H1 (cell line): ENCODE data around the gene HIGD2A. TPM values are rescaled to one million over a fixed set of nuclear protein-coding genes. Genes with fewer than 3 reads are reported as not detected.

ENCODE experiments used
- CTCF ChIA-PET: fragments of 300-600 bp; sonication (Branson Sonifier 250); formaldehyde crosslinking; loops from one replicate; lab custom pipeline; 2021; ENCODE audit not compliant: partially characterized antibody; lab: Charles Lee
- POLR2A ChIA-PET: fragments of 300-600 bp; sonication (Branson Sonifier 250); formaldehyde crosslinking; loops from one replicate; lab custom pipeline; 2021; ENCODE audit warnings: inconsistent platforms; ENCODE audit not compliant: partially characterized antibody; lab: Charles Lee
- DNase-seq, 2 experiments: peaks; one replicate each; pipeline versions ENCODE4 v3.0.0 to v3.0.0-alpha.2; 2010 to 2022; ENCODE audit warnings: low spot score in 2 of 2, low read depth in 1 of 2, mixed read lengths in 1 of 2
- FAIRE-seq: peaks from 2 replicates; lab custom pipeline; 2011; peaks lifted over from hg19 to GRCh38; lab: Jason Lieb, UNC
- H2AFZ ChIP-seq: 2 replicates; pipeline ENCODE4 v1.8.1; 2012; ENCODE audit warnings: low read length, inconsistent platforms
- H2AK5ac ChIP-seq: 2 replicates; pipeline ENCODE4 v1.6.1; 2013; ENCODE audit warnings: low read depth, low read length
- H2BK120ac ChIP-seq: replicated peaks from 2 replicates; pipeline ENCODE3; 2013; ENCODE audit warnings: low read depth, low read length, inconsistent platforms
- H2BK12ac ChIP-seq: 2 replicates; pipeline ENCODE4 v1.6.1; 2013; ENCODE audit warnings: low read depth, low read length
- H2BK15ac ChIP-seq: 2 replicates; pipeline ENCODE4 v1.6.1; 2013; ENCODE audit warnings: low read length
- H2BK20ac ChIP-seq: 2 replicates; pipeline ENCODE4 v1.6.1; 2013; ENCODE audit warnings: low read length
- H2BK5ac ChIP-seq: 2 replicates; pipeline ENCODE4 v1.6.1; 2013; ENCODE audit warnings: low read depth, low read length
- H3K14ac ChIP-seq: 2 replicates; pipeline ENCODE4 v1.6.1; 2013; ENCODE audit warnings: inconsistent platforms; ENCODE audit not compliant: insufficient read length
- H3K18ac ChIP-seq: 2 replicates; pipeline ENCODE4 v1.6.1; 2013; ENCODE audit warnings: low read length; ENCODE audit errors: extremely low read depth
- H3K23ac ChIP-seq: 2 replicates; pipeline ENCODE4 v1.6.1; 2013; ENCODE audit warnings: inconsistent platforms; ENCODE audit not compliant: insufficient read length
- H3K23me2 ChIP-seq: 2 replicates; pipeline ENCODE4 v1.6.1; 2013; ENCODE audit warnings: low read depth, low read length
- H3K27ac ChIP-seq: 2 replicates; pipeline ENCODE4 v1.6.1; 2011; ENCODE audit warnings: low read depth, low read length, inconsistent platforms
- H3K27me3 ChIP-seq, 4 experiments: replicated peaks in 1 of 4; 1 replicate in 1 of 4; 2 replicates in 3 of 4; pipeline versions ENCODE4 v1.6.1 to v1.8.1; 2011 to 2013; ENCODE audit warnings: low read length in 3 of 4, mild to moderate bottlenecking in 3 of 4, inconsistent platforms in 2 of 4, mixed read lengths in 2 of 4, moderate library complexity in 1 of 4; ENCODE audit not compliant: control insufficient read depth in 3 of 4, insufficient read depth in 3 of 4; ENCODE audit errors: extremely low read depth in 1 of 4
- H3K36me3 ChIP-seq, 4 experiments: 2 replicates each; pipeline versions ENCODE4 v1.6.1 to v1.8.1; 2011 to 2013; ENCODE audit warnings: mild to moderate bottlenecking in 4 of 4, low read length in 3 of 4, moderate library complexity in 2 of 4, control low read depth in 1 of 4, inconsistent platforms in 1 of 4; ENCODE audit not compliant: insufficient read depth in 4 of 4, control insufficient read depth in 2 of 4
- H3K4ac ChIP-seq: replicated peaks from 2 replicates; pipeline ENCODE3; 2013; ENCODE audit warnings: low read length, low read depth, mixed read lengths, inconsistent platforms; ENCODE audit not compliant: insufficient read length
- H3K4me1 ChIP-seq, 4 experiments: replicated peaks in 1 of 4; 1 replicate in 1 of 4; 2 replicates in 3 of 4; pipeline versions ENCODE4 v1.6.1 to v1.8.1; 2011 to 2013; ENCODE audit warnings: low read length in 3 of 4, inconsistent platforms in 2 of 4, mixed read lengths in 1 of 4; ENCODE audit not compliant: insufficient read depth in 4 of 4, control insufficient read depth in 3 of 4
- H3K4me2 ChIP-seq, 2 experiments: 2 replicates each; pipeline versions ENCODE4 v1.6.1 to v1.8.1; 2011 to 2013; ENCODE audit warnings: low read depth in 2 of 2, low read length in 2 of 2, control low read depth in 1 of 2, inconsistent platforms in 1 of 2, mild to moderate bottlenecking in 1 of 2; ENCODE audit not compliant: insufficient read depth in 1 of 2
- H3K4me3 ChIP-seq, 4 experiments: fragments of 200-600, 300-600 bp in 1 of 4; sonication (generic), shearing (Covaris generic), sonication (Bioruptor Twin) in 1 of 4; 2 replicates each; pipeline versions ENCODE4 v1.5.1 to v1.8.1; 2011 to 2016; ENCODE audit warnings: low read length in 4 of 4, low read depth in 3 of 4, control low read depth in 2 of 4, inconsistent platforms in 2 of 4, mild to moderate bottlenecking in 2 of 4, mixed read lengths in 1 of 4, moderate library complexity in 1 of 4; ENCODE audit not compliant: insufficient read depth in 2 of 4; ENCODE audit errors: extremely low read depth in 1 of 4
- H3K56ac ChIP-seq: replicated peaks from 2 replicates; pipeline ENCODE3; 2013; ENCODE audit warnings: low read depth, mild to moderate bottlenecking, mixed read lengths, low read length, inconsistent platforms; ENCODE audit not compliant: insufficient read length
- H3K79me1 ChIP-seq: 2 replicates; pipeline ENCODE4 v1.6.1; 2013; ENCODE audit warnings: low read depth, low read length, control low read depth
- H3K79me2 ChIP-seq, 2 experiments: 2 replicates each; pipeline versions ENCODE4 v1.6.1 to v1.8.1; 2012 to 2013; ENCODE audit warnings: low read length in 2 of 2, mild to moderate bottlenecking in 2 of 2, inconsistent platforms in 1 of 2; ENCODE audit not compliant: insufficient read depth in 2 of 2, control insufficient read depth in 1 of 2
- H3K9ac ChIP-seq, 4 experiments: replicated peaks in 1 of 4; 1 replicate in 1 of 4; 2 replicates in 3 of 4; pipeline versions ENCODE4 v1.6.1 to v1.8.1; 2011 to 2013; ENCODE audit warnings: low read depth in 3 of 4, low read length in 3 of 4, control low read depth in 2 of 4, mild to moderate bottlenecking in 2 of 4, moderate library complexity in 2 of 4, inconsistent platforms in 1 of 4; ENCODE audit errors: extremely low read depth in 1 of 4
- H3K9me3 ChIP-seq, 2 experiments: 2 replicates each; pipeline versions ENCODE4 v1.6.1 to v1.8.1; 2012 to 2013; ENCODE audit warnings: mild to moderate bottlenecking in 2 of 2, moderate library complexity in 2 of 2, control low read depth in 1 of 2, inconsistent platforms in 1 of 2, low read depth in 1 of 2, low read length in 1 of 2, mixed read lengths in 1 of 2; ENCODE audit not compliant: insufficient read depth in 2 of 2
- H4K20me1 ChIP-seq, 2 experiments: replicated peaks in 1 of 2; 2 replicates each; pipeline versions ENCODE3 to v1.8.1; 2011 to 2013; ENCODE audit warnings: inconsistent platforms in 2 of 2, low read length in 2 of 2, mild to moderate bottlenecking in 1 of 2; ENCODE audit not compliant: insufficient read depth in 2 of 2, control insufficient read depth in 1 of 2
- H4K5ac ChIP-seq: 2 replicates; pipeline ENCODE4 v1.6.1; 2013; ENCODE audit warnings: low read length, low read depth, mixed read lengths, inconsistent platforms; ENCODE audit not compliant: insufficient read length
- H4K8ac ChIP-seq: 2 replicates; pipeline ENCODE4 v1.8.0; 2013; ENCODE audit warnings: mild to moderate bottlenecking, moderate library complexity, low read length, inconsistent platforms; ENCODE audit not compliant: insufficient read depth; ENCODE audit errors: extremely low read depth
- H4K91ac ChIP-seq: replicated peaks from 2 replicates; pipeline ENCODE3; 2013; ENCODE audit warnings: low read length, mixed read lengths, inconsistent platforms; ENCODE audit not compliant: insufficient read length
- CHD1 ChIP-seq: IDR thresholded peaks from 2 replicates; pipeline ENCODE4 v1.6.1; 2012; ENCODE audit warnings: low read depth, low read length, improper control_type of control experiment
- CREB1 ChIP-seq: IDR thresholded peaks from 2 replicates; pipeline ENCODE4 v1.6.1; 2012; ENCODE audit warnings: inconsistent platforms
- CTBP2 ChIP-seq: IDR thresholded peaks from 2 replicates; pipeline ENCODE4 v1.7.0; 2011; ENCODE audit warnings: borderline replicate concordance, mild to moderate bottlenecking, moderate library complexity, mixed read lengths, low read length; ENCODE audit not compliant: insufficient read depth, insufficient read length
- HDAC6 ChIP-seq: IDR thresholded peaks from one replicate; pipeline ENCODE4 v1.7.1; 2012; ENCODE audit warnings: low read depth, mild to moderate bottlenecking, inconsistent platforms, low read length, moderate library complexity
- JUN ChIP-seq: IDR thresholded peaks from 2 replicates; pipeline ENCODE4 v1.6.1; 2011; ENCODE audit warnings: low read depth, mild to moderate bottlenecking, improper control_type of control experiment, low read length
- NANOG ChIP-seq: IDR thresholded peaks from 2 replicates; pipeline ENCODE4 v1.6.1; 2011; ENCODE audit warnings: low read length, low read depth, mild to moderate bottlenecking, inconsistent platforms; ENCODE audit not compliant: insufficient read depth, poor library complexity, severe bottlenecking
- POLR2AphosphoS5 ChIP-seq: IDR thresholded peaks from 2 replicates; pipeline ENCODE4 v1.6.1; 2011; ENCODE audit warnings: low read depth, low read length
- RNF2 ChIP-seq: fragments of 200-900, 300-1000 bp; sonication (generic); IDR thresholded peaks from 2 replicates; pipeline ENCODE4 v1.7.1; 2016; ENCODE audit warnings: borderline replicate concordance, low read depth, mild to moderate bottlenecking, antibody characterized with exemption, low read length; ENCODE audit not compliant: poor library complexity, severe bottlenecking; ENCODE audit errors: missing control alignments
- SIRT6 ChIP-seq: IDR thresholded peaks from one replicate; pipeline ENCODE4 v1.7.1; 2012; ENCODE audit warnings: low read length, inconsistent platforms
- SP4 ChIP-seq: IDR thresholded peaks from 2 replicates; pipeline ENCODE4 v1.6.1; 2012; ENCODE audit warnings: low read length, inconsistent platforms
- TEAD4 ChIP-seq: IDR thresholded peaks from 2 replicates; pipeline ENCODE4 v1.6.1; 2012; ENCODE audit warnings: low read depth, low read length, inconsistent platforms, mixed read lengths
- WGBS, 2 experiments: shearing (Covaris generic) in 1 of 2; methylation state at CpG; one replicate each; pipeline versions ENCODE4 v1.1.6 to v1.1.7; 2013 to 2015; ENCODE audit warnings: low lambda C conversion rate in 2 of 2, mixed read lengths in 2 of 2, inconsistent platforms in 1 of 2, low coverage in 1 of 2, missing lambda C conversion rate in 1 of 2; ENCODE audit not compliant: insufficient replicate concordance in 2 of 2, insufficient coverage in 1 of 2, insufficient read length in 1 of 2; ENCODE audit errors: extremely low coverage in 1 of 2, missing lambda C conversion rate in 1 of 2; 5-methylcytosine and 5-hydroxymethylcytosine counted together
- polyA plus RNA-seq, 7 experiments: library from polyadenylated mRNA; depleted of rRNA in 3 of 7; stranded (reverse) in 5 of 7; unstranded in 2 of 7; fragments of >200 nt in 5 of 7; fragments of 200-250 nt in 2 of 7; gene quantifications; 1 replicate in 5 of 7; 2 replicates in 1 of 7; 4 replicates in 1 of 7; pipeline versions ENCODE4 v1.2.1 to v1.2.3, GENCODE V29; 2011 to 2013; ENCODE audit warnings: missing spikeins in 2 of 7, mixed read lengths in 2 of 7
- total RNA-seq: library from RNA; stranded (reverse); fragmentation: NEBNext Ultra II Directional; extraction: Animal tissue kit (Norgen Biotek cat#: 25700); gene quantifications from 2 replicates; pipeline ENCODE4 v1.2.1, GENCODE V29; 2021
- TF ChIP-seq, protein P1 (sequence below): IDR thresholded peaks from 2 replicates; pipeline ENCODE4 v1.6.1; 2012; ENCODE audit warnings: inconsistent platforms

HIGD2A gene
- total and polyA plus RNA-seq, 2 of the 8 experiments (the other 6 are each of a cell fraction or from before 2014, with no cell fraction given) = 95.5 to 264 TPM

- H3K27ac ChIP-seq = no peak overlapping the region
- CTCF ChIA-PET = interaction anchor here (0.9 kb wide), 1 partner anchor 19 kb away, joined by 3 read pairs; no protein-coding TSS in a partner anchor
- H4K8ac ChIP-seq = no peak overlapping the region
- H2AFZ ChIP-seq = no peak overlapping the region
- no peak overlapping the region for H3K56ac ChIP-seq
- WGBS, 2 experiments = 79% methylated on average over 1 of the region's 1 CpG; no CpG with 5 or more reads in 1 of the 2 experiments
- H3K18ac ChIP-seq = no peak overlapping the region
- TF ChIP-seq, protein P1, sequence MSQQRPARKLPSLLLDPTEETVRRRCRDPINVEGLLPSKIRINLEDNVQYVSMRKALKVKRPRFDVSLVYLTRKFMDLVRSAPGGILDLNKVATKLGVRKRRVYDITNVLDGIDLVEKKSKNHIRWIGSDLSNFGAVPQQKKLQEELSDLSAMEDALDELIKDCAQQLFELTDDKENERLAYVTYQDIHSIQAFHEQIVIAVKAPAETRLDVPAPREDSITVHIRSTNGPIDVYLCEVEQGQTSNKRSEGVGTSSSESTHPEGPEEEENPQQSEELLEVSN = no peak
- TF ChIP-seq JUN (no peak), SIRT6 (no peak), POLR2AphosphoS5 (no peak), NANOG (no peak), SP4 (no peak), CREB1 (no peak), TEAD4 (no peak), CHD1 (no peak), RNF2 (no peak), CTBP2 (no peak), HDAC6 (no peak)
- peaks cover 8 to 9% of the 10 kb centered on the region in 2 experiments; a peak in 3 of 4 replicates for H3K9me3 ChIP-seq
- no peak overlapping the region for H2AK5ac ChIP-seq
- H4K20me1 ChIP-seq = no peaks in the 10 kb centered on the region
- no peak overlapping the region for H3K14ac ChIP-seq
- H3K4ac ChIP-seq = no peak overlapping the region
- H3K36me3 ChIP-seq = no peaks in the 10 kb centered on the region
- H2BK120ac ChIP-seq = no peak overlapping the region
- POLR2A ChIA-PET = no interaction called here
- H3K79me2 ChIP-seq = no peaks in the 10 kb centered on the region
- H4K91ac ChIP-seq = no peak overlapping the region
- H2BK15ac ChIP-seq = no peak overlapping the region
- no peaks in the 10 kb centered on the region for H3K23me2 ChIP-seq
- H3K4me2 ChIP-seq = no peak overlapping the region
- H3K4me3 ChIP-seq = no peak overlapping the region
- FAIRE-seq = no peak
- no peak overlapping the region for H3K23ac ChIP-seq
- no peak overlapping the region for H2BK12ac ChIP-seq
- no peak overlapping the region for H3K9ac ChIP-seq
- no peak for DNase-seq
- H2BK20ac ChIP-seq = no peak overlapping the region
- H3K79me1 ChIP-seq = no peaks in the 10 kb centered on the region
- H3K4me1 ChIP-seq = no peaks in the 10 kb centered on the region
- no peak overlapping the region for H4K5ac ChIP-seq
- H3K27me3 ChIP-seq = no peaks in the 10 kb centered on the region
- H2BK5ac ChIP-seq = no peak overlapping the region
Measured at GRCh38 chr5:176426876-176427275, 38.3 kb downstream of the HIGD2A start.
